ENCODE results near the gene ZNF212.

DNA sequence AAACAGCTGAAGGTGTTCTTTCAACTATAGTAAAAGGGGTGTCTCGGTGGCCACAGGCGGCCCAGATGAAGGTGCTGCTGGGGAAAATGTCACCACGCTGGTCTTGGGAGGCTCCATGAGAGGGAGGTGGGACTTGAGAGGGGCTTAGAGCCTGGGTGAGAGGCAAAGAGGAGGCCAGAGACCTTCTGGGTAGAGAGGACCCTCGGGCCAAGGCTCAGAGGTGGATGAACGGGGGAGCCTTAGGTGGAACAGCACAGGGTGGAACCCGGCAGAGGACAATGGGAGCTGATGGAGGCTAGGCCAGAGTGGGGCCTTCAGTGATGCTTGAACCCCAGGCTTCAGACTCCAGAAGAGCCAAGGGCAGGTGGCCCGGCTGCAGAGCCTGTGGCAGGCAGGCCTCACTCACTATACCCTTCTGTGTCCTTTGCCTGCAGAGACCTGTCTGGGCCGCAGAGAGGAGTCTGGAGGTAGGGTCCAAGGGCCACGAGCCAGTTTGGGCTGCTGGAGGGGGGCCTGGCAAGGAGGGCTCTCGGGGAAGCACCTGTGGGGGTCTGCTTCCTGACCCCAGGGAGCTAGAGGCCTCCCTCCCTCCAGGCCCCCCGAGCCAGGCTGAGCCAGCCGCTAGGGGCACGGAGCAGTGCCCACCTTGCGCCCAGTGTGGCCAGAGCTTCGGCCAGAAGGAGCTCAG lies 54.6 kb downstream of the ZNF212 start:
- TF ChIP-seq CTCF (IDR thresholded peaks at IDR 0.05 in 4 of 5, conservative IDR thresholded peaks at IDR 0.05 in 1 of 5) (no peak), POLR2A (IDR thresholded peaks at IDR 0.05) (no peak)

Data from gastrocnemius medialis (tissue), 4 donors.